H9 (cell line): ENCODE results near the gene NPHS1. TPM values are rescaled to one million over a fixed set of nuclear protein-coding genes. Genes with fewer than 3 reads are reported as not detected.

ENCODE experiments used
- DNase-seq: peaks from one replicate; pipeline ENCODE4 v3.0.0-alpha.2; 2017
- H2AFZ ChIP-seq: one replicate; pipeline ENCODE4 v1.6.1; 2013; ENCODE audit warnings: mild to moderate bottlenecking, low read length, control low read depth, moderate library complexity
- H2AK5ac ChIP-seq: 2 replicates; pipeline ENCODE4 v1.6.1; 2013; ENCODE audit warnings: low read length, control low read depth, mixed read lengths; ENCODE audit not compliant: insufficient read length
- H2BK120ac ChIP-seq: one replicate; pipeline ENCODE4 v1.6.1; 2013; ENCODE audit warnings: low read depth, mild to moderate bottlenecking, low read length, control low read depth, inconsistent platforms; ENCODE audit not compliant: poor library complexity, severe bottlenecking
- H2BK12ac ChIP-seq: 2 replicates; pipeline ENCODE4 v1.6.1; 2013; ENCODE audit warnings: low read length, control low read depth, mixed read lengths, low read depth; ENCODE audit not compliant: insufficient read length
- H2BK15ac ChIP-seq: 2 replicates; pipeline ENCODE4 v1.6.1; 2013; ENCODE audit warnings: low read depth, low read length, control low read depth
- H2BK20ac ChIP-seq: one replicate; pipeline ENCODE4 v1.6.1; 2013; ENCODE audit warnings: low read depth, mild to moderate bottlenecking, low read length, control low read depth, inconsistent platforms; ENCODE audit not compliant: poor library complexity, severe bottlenecking
- H2BK5ac ChIP-seq: 2 replicates; pipeline ENCODE4 v1.6.1; 2013; ENCODE audit warnings: low read length, control low read depth, mixed read lengths; ENCODE audit not compliant: insufficient read length
- H3K14ac ChIP-seq: 2 replicates; pipeline ENCODE4 v1.6.1; 2013; ENCODE audit warnings: low read length, control low read depth; ENCODE audit not compliant: insufficient read depth
- H3K18ac ChIP-seq: 2 replicates; pipeline ENCODE4 v1.6.1; 2013; ENCODE audit warnings: low read depth, mild to moderate bottlenecking, mixed read lengths, low read length, control low read depth; ENCODE audit not compliant: insufficient read length
- H3K23ac ChIP-seq: 2 replicates; pipeline ENCODE4 v1.6.1; 2013; ENCODE audit warnings: low read length, control low read depth, mixed read lengths, low read depth; ENCODE audit not compliant: insufficient read length
- H3K23me2 ChIP-seq: 2 replicates; pipeline ENCODE4 v1.6.1; 2013; ENCODE audit warnings: low read depth, mild to moderate bottlenecking, mixed read lengths, low read length, control low read depth; ENCODE audit not compliant: insufficient read length, poor library complexity, severe bottlenecking
- H3K27ac ChIP-seq: 2 replicates; pipeline ENCODE4 v1.5.1; 2013; ENCODE audit warnings: low read length, control low read depth, mixed read lengths, low read depth; ENCODE audit not compliant: insufficient read length
- H3K27me3 ChIP-seq: 2 replicates; pipeline ENCODE4 v1.6.1; 2013; ENCODE audit warnings: low read length, control low read depth, inconsistent platforms; ENCODE audit not compliant: insufficient read depth
- H3K4ac ChIP-seq: 2 replicates; pipeline ENCODE4 v1.6.1; 2013; ENCODE audit warnings: low read depth, mild to moderate bottlenecking, control low read depth, inconsistent platforms, low read length, moderate library complexity
- H3K4me1 ChIP-seq: 2 replicates; pipeline ENCODE4 v1.6.1; 2013; ENCODE audit warnings: low read length, control low read depth, inconsistent platforms; ENCODE audit not compliant: insufficient read depth
- H3K4me2 ChIP-seq: 2 replicates; pipeline ENCODE4 v1.6.1; 2013; ENCODE audit warnings: low read length, control low read depth, mixed read lengths; ENCODE audit not compliant: insufficient read length, insufficient read depth
- H3K56ac ChIP-seq: 2 replicates; pipeline ENCODE4 v1.6.1; 2013; ENCODE audit warnings: low read depth, mild to moderate bottlenecking, mixed read lengths, low read length, control low read depth; ENCODE audit not compliant: insufficient read length
- H3K79me1 ChIP-seq: 2 replicates; pipeline ENCODE4 v1.6.1; 2013; ENCODE audit warnings: low read depth, mild to moderate bottlenecking, moderate library complexity, low read length, control low read depth, inconsistent platforms; ENCODE audit not compliant: insufficient read depth, poor library complexity, severe bottlenecking
- H3K79me2 ChIP-seq: 2 replicates; pipeline ENCODE4 v1.6.1; 2013; ENCODE audit warnings: low read length, control low read depth, inconsistent platforms; ENCODE audit not compliant: insufficient read depth
- H3K9ac ChIP-seq: 2 replicates; pipeline ENCODE4 v1.6.1; 2013; ENCODE audit warnings: low read length, control low read depth, mixed read lengths; ENCODE audit not compliant: insufficient read length; ENCODE audit errors: extremely low read depth
- H3K9me3 ChIP-seq: one replicate; pipeline ENCODE4 v1.6.1; 2013; ENCODE audit warnings: low read depth, low read length, inconsistent platforms; ENCODE audit not compliant: control insufficient read depth
- H3T11ph ChIP-seq: one replicate; pipeline ENCODE4 v1.6.1; 2013; ENCODE audit warnings: mild to moderate bottlenecking, low read length, control low read depth, inconsistent platforms
- H4K20me1 ChIP-seq: one replicate; pipeline ENCODE4 v1.6.1; 2013; ENCODE audit not compliant: control insufficient read depth, insufficient read length, insufficient read depth
- H4K5ac ChIP-seq: 2 replicates; pipeline ENCODE4 v1.6.1; 2013; ENCODE audit warnings: low read depth, mild to moderate bottlenecking, mixed read lengths, low read length, control low read depth; ENCODE audit not compliant: insufficient read length
- H4K8ac ChIP-seq: replicated peaks from 2 replicates; pipeline ENCODE4 v1.6.1; 2013; ENCODE audit warnings: low read length, control low read depth, mixed read lengths, low read depth; ENCODE audit not compliant: insufficient read length
- H4K91ac ChIP-seq: 2 replicates; pipeline ENCODE4 v1.6.1; 2013; ENCODE audit warnings: low read depth, mild to moderate bottlenecking, moderate library complexity, mixed read lengths, low read length, control low read depth; ENCODE audit not compliant: insufficient read length
- H3K27ac Mint-ChIP-seq, 3 experiments: 2 replicates in 2 of 3; 3 replicates in 1 of 3; pipeline ENCODE4 v1.8.0; 2020 to 2021; ENCODE audit warnings: mixed read lengths in 3 of 3, mild to moderate bottlenecking in 1 of 3, moderate library complexity in 1 of 3
- H3K27me3 Mint-ChIP-seq: 2 replicates; pipeline ENCODE4 v1.8.0; 2021; ENCODE audit warnings: low read depth, mild to moderate bottlenecking, moderate library complexity, mixed read lengths
- H3K36me3 Mint-ChIP-seq, 3 experiments: 2 replicates in 2 of 3; 3 replicates in 1 of 3; pipeline ENCODE4 v1.8.0; 2020 to 2021; ENCODE audit warnings: low read depth in 3 of 3, mixed read lengths in 3 of 3; ENCODE audit not compliant: insufficient read depth in 1 of 3
- H3K4me1 Mint-ChIP-seq, 2 experiments: 2 replicates each; pipeline ENCODE4 v1.8.0; 2020; ENCODE audit warnings: mixed read lengths in 2 of 2
- H3K4me3 Mint-ChIP-seq, 2 experiments: 2 replicates in 1 of 2; 3 replicates in 1 of 2; pipeline ENCODE4 v1.8.0; 2020 to 2021; ENCODE audit warnings: mild to moderate bottlenecking in 2 of 2, mixed read lengths in 2 of 2, moderate library complexity in 1 of 2
- H3K9me3 Mint-ChIP-seq, 2 experiments: 2 replicates in 1 of 2; 3 replicates in 1 of 2; pipeline ENCODE4 v1.8.0; 2020; ENCODE audit warnings: mild to moderate bottlenecking in 2 of 2, mixed read lengths in 2 of 2, moderate library complexity in 1 of 2
- CTCF ChIP-seq: fragments of 200-600 bp; sonication (generic); conservative IDR thresholded peaks from 3 replicates; pipeline ENCODE4 v1.8.0; 2021; ENCODE audit warnings: antibody characterized with exemption, mild to moderate bottlenecking
- WGBS: extraction: QIAGEN DNeasy Blood & Tissue Kit; methylation state at CpG from one replicate; pipeline ENCODE4 v1.1.7; 2013; ENCODE audit warnings: missing lambda C conversion rate, low lambda C conversion rate, mixed read lengths; ENCODE audit not compliant: insufficient read length; ENCODE audit errors: extremely low coverage; 5-methylcytosine and 5-hydroxymethylcytosine counted together
- total RNA-seq: library from RNA; stranded (reverse); gene quantifications from 2 replicates; pipeline ENCODE4 v1.2.1, GENCODE V29; 2021

Gene NPHS1
- total RNA-seq, 1 experiment from 2014 or later, result 0.83 TPM

- Mint-ChIP-seq H3K36me3 (no peaks in the 10 kb centered on the region), H3K27ac (no peak overlapping the region), H3K9me3 (no peaks in the 10 kb centered on the region), H3K27me3 (peaks cover 58% of the 10 kb centered on the region), H3K4me1 (peaks cover 5% of the 10 kb centered on the region in 2 experiments), H3K4me3 (peak overlapping the region in 1 of 2 experiments; percentile 67; a peak in 1 of 5 replicates)
- WGBS, result no CpG with 5 or more reads among the region's 18 CpGs
- Histone ChIP-seq H3K14ac (no peak overlapping the region; the same call in 1 of the 2 replicates), H3T11ph (no peak overlapping the region), H3K9me3 (no peaks in the 10 kb centered on the region), H3K56ac (no peak overlapping the region), H3K79me1 (no peaks in the 10 kb centered on the region), H3K27me3 (no peaks in the 10 kb centered on the region; the same call in 1 of the 2 replicates), H3K23me2 (no peaks in the 10 kb centered on the region), H4K8ac (no peak overlapping the region), H3K4ac (no peak overlapping the region), H2BK5ac (no peak overlapping the region), H3K27ac (no peak overlapping the region), H2BK12ac (no peak overlapping the region), H2BK15ac (no peak overlapping the region), H2BK120ac (no peak overlapping the region), H4K5ac (no peak overlapping the region), H3K79me2 (no peaks in the 10 kb centered on the region), H3K18ac (no peak overlapping the region), H2BK20ac (no peak overlapping the region), H2AK5ac (no peak overlapping the region), H4K91ac (no peak overlapping the region), H3K4me2 (no peak overlapping the region), H3K9ac (no peak overlapping the region), H2AFZ (no peak overlapping the region), H3K4me1 (no peaks in the 10 kb centered on the region), H4K20me1 (no peaks in the 10 kb centered on the region), H3K23ac (no peak overlapping the region)
- no peak for TF ChIP-seq CTCF
- no peak for DNase-seq
Observed at GRCh38 chr19:35830986-35831385, 21.3 kb downstream of the NPHS1 start.
